IPS DF 4.7 (cell line): ENCODE results near the gene JARID2.
"Not testable (repeated sequence)": the region's sequence is repeated elsewhere in the genome, so short reads cannot be mapped to it uniquely, and the experiment has no call there.

Experiments
- DNase-seq: peaks from one replicate; pipeline ENCODE4 v3.0.0-alpha.2; 2013; ENCODE audit warnings: low spot score; ENCODE audit errors: extremely low read depth

Gene JARID2

DNA sequence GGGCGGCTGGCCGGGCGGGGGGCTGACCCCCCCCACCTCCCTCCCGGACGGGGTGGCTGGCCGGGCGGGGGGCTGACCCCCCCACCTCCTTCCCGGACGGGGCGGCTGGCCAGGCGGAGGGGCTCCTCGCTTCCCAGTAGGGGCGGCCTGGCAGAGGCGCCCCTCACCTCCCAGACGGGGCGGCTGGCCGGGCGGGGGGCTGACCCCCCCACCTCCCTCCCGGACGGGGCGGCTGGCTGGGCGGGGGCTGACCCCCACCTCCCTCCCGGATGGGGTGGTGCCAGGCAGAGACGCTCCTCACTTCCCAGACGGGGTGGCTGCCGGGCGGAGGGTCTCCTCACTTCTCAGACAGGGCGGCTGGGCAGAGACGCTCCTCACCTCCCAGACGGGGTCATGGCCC, 169.8 kb downstream of the JARID2 start:
- not testable (repeated sequence) for DNase-seq

DNA sequence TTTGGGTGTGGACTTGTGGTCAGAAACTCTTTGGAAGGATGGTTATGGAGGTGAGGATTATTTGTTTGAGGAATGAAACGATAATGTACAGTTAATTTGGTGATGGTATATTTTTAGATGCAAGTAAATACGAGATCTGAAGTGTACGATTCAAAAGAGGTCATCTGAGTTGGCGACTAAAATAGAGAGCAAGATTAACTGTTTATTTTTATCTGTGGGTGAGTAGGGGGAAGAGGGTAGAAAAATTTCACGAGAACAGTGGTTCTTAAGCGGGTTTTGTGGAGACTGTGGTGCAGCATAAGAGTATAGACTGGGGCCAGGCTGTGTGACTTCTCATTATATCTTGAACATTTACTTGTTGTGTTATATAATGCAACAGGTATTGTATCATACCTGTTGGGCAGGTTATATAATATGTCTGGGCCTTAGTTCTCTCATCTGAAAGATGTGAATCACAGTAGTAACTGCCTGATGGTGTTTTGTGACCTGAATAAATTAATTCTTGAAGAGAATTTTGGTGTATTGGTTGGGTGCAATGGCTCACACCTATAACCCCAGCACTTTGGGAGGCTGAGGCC, 171.2 kb downstream of the JARID2 start:
- no peak for DNase-seq

DNA sequence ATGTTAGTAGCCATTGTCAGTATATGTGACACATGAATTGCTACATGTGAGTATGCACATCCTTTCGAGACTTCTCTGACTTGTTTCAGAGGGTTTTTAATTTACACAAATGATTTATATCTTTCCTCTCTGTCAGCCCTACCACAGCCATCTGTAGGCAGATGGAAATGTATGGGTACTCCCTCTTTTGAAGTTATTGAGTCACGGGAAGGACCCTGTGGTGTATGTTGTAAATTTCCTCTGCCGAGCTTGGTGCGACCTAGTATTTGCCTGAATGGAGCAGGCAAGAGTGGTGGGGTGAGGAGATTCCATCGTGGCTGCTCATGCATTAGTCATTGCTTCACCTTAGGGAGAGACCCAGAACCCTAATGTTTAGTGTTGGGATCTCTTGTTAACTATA, 171.9 kb downstream of the JARID2 start:
- DNase-seq: no peak

DNA sequence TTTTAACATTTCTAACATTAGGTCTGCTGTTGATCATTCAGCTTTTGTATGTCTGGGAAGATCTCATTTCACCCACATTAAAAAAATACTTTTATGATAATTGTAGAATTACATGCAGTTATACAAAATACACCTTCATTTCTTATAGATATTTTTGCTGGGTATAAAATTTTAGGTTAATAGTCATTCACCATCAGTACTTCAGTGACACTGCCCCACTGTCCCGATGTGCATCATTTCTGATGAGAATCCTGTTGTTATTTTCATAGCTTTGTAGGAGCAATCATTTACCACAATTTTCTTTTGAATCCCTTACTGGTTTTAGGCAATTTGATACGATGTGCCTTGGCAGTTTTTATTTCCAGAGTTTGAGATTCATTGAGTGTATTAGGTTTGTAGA, 173.6 kb downstream of the JARID2 start:
- no peak for DNase-seq

DNA sequence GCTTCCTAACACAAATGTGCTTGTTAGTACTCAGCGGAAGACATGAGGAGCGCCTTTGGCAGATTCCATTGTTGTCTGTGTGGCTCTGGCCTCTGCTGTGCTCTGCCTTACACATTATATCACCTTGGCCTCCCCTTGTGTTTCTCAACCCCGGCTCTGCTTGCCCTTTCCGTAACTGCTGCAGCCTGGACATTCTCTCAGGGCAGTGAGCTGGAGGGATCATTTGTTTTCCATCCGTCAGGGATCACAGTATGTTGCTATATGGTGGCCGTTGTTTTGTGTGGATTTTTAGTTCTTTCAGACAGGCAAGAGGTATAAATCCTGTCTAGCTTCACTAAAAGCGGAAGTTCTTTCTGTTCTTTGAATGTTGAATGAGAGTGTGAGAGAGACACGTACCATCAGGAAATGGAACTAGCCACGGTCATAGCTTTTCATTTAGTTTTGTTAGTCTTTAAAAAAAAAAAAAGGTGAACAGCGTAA, 175.1 kb downstream of the JARID2 start:
- no peak for DNase-seq

DNA sequence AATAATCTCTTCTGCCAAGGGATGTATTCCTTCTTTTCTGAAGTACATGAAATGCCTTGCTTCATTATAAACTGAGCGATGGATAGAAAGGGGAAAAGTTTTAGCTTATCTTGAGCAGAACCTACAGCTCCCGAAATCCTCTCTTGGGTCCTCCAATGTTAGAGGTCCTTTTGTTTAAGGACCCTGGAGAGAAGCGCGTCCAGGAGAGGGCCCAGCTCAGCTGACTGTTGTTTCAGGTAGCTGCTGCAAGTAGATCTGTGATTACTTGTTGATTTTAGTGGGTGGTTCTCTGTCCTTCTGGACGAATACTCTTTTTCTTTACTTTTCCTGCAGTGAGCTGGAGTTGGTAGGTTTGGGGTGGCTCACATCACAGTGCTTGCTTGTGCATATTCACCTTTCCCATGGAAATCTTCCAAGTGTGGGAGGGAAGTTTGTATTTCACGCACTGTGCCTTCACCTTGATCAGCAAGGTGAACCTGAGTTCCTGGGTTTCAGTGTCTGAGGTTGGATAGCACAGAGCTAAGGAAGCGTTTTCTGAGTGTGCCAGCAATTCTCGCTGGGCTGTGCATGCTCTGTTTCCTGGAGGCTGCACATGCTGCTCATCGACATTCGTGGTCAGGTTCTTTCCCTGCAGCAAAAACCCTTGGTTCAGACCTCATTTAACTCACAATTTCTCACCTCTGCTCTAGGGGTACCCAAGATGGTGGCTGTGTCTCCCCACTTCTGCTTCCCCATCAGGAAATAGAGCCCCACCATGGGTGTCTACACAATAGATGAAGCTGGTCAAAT, 176.3 kb downstream of the JARID2 start:
- DNase-seq: no peak

DNA sequence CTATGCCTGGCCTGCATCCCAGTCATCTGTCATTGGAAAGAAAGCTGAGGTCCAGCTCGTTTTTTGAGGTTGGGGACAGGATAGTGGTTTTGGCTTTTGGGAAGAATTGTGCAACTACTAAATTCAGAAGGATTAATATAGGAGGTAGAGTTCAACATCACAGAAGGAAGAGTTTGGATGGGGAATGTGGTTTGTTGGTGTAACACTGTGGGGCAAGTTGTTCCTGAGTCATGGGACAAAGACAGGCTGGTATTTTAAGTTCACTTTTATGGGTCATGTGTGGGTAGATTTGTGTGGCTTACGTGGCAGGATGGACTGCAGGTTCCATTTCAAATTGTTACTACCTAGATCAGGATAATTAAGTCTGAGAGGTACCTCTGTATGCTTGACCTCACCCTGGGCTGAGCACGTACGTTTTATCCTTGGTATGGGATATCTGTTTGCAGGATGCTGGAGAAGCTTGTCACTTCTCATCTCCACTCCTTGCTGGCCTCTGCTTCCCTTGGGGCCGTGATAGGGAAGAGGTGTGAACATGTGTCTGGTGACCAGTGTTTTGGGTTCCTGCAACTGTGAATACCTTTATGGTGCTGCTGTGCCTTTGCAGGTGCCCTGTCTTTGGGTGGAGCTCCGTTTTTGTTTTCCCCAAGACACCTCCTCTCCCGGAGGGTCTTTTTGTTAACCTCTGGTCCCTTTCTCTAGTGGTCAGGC, 177.6 kb downstream of the JARID2 start:
- no peak for DNase-seq

DNA sequence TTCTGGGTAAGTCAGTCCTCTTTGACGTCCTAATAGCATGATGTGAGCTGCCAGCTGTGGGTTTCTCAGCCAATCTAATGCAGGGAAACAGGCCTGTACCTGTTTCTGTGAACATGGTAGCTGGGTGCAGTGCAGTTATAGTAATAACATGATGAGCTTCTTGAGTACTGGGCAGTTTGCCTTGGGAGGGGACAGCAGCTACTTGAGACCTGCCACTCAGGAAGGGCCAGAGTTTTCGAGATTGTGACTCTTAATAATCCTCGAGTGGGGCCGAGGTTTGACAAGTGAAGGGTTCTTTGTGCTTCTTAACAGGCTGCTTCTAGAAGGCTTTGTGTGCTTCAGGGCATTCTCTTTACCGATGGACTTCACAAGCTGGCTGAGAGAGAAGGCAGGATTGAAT, 180.1 kb downstream of the JARID2 start:
- DNase-seq: no peak

DNA sequence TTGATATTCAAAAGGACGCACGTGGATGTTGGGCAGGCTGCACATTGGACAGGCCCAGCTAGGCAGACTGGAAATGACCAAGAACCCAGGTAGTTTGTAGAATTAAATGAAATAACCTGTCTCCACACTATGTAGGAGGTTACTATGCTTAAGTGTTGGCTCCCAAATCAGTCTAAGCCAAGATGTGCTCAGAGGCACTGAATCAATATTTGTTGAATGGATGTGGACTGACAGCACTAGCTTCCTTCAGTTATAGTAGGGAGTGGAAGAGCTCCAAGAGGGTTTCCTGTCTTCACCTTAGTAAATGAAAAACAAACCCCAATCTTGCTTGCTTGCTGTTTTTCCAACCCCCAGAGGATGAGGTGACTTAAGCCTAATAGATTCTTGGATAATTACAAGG, 180.5 kb downstream of the JARID2 start:
- DNase-seq: no peak

DNA sequence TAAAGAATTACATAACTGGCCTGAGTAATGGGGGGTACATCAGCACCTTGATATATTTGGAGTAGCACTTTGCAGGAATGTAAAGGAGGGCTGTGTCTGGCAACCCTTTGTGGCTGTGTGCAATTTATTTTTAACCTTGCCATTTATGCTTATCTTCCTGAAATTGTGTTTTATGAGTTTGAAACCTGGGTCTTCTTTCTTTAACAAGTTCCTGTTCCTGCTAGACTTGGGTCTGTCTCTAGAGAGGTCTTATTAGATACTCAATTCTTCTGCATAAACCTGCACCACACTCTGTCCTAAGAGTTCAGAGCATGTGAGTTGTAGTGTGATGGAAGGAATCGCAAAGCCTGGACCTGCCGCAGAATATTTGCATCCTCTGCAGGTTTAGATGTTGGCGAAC, 181.0 kb downstream of the JARID2 start:
- DNase-seq: no peak

DNA sequence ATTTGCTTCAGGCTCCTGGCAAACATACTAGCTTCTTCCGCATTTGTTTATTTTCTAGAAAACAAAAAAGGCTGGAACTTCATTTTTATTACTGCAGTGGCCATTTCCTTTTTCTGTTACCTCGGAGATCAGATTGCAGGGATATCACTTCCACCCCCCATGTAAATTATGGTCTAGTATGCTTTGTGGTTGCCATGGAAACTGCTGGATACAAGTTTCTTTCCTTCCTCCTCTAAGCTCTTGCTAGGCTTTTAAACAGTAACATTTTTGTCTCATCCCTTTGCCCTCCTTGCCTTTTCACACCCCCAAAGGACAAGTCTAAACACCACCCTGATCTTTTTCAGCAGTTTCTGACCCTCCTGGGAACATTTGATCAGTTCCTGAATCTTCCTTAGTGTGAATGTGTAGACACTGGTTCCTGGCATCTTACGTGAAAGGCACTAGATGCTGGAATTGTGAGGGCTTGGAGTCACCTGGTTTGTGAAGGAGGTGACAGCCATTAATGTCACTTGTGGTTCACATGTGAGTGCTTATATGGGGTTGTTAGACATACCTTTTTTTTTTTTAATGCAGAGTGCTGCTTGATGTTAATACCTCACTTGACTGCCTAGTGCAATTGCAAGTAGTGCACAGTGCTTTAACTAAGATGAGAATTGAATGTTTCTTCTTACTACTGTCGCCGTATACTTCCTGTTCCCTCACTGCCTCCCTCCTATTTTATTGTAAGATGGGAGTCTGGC, 181.6 kb downstream of the JARID2 start:
- no peak for DNase-seq

DNA sequence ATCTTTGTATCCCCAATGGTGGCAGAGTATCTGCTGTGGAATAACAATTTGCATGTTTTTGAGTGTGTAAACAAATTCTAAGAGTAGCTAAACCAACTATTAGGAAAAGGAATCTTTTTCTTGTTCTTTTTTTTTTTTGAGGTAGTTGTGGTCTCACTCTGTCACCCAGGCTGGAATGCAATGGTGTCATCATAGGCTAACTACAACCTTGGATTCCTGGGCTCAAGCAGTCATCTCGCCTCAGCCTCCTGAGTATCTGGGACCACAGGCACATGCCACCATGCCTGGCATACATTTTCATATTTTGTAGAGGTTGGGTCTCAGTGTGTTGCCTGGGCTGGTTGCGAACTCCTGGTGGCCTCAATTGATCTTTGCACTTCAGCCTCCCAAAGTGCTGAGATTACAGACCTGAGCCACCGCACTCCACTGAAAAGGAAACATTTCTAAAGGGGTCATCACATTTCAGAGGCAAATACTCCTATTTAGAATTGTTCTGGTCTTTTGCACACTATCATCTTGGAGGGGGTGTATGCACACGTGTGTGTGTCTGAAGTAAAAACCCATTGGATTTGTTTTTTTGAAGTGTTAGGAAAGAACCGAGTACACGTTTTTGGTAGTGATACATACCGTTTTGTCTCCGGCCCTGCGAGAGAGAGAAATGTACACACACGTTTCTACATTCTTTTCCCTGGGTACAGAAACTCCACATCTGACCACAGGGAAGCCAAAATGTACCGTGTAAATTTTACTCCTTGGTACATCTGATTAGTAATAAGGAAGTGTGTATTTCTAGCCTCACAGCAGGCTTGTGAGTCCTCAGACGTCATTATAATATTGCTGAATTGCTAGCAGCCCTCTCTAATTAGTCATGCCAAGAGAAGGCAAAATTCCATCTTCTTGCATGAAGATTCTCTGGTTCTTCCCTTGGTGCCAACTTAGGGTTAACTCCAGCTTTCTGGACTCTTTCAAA, 183.6 kb downstream of the JARID2 start:
- no peak for DNase-seq

DNA sequence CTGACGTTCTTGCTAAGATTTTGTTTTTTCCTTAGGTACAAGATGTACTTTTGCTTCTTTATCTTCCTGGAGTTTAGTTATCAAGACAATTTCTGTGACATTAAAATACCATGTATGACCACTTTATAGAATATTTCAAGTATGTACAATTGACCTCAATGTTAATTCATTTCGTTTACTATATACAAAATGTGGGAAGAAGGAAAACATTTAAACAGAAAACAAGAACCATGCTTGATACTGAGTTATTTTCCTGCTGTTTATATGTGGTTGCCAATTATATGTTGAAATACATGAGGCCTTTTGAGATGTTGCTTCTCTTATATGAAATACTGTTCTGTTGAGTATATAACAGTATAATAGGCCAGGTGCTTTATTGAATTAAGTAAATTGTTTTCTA, 184.3 kb downstream of the JARID2 start:
- no peak for DNase-seq

DNA sequence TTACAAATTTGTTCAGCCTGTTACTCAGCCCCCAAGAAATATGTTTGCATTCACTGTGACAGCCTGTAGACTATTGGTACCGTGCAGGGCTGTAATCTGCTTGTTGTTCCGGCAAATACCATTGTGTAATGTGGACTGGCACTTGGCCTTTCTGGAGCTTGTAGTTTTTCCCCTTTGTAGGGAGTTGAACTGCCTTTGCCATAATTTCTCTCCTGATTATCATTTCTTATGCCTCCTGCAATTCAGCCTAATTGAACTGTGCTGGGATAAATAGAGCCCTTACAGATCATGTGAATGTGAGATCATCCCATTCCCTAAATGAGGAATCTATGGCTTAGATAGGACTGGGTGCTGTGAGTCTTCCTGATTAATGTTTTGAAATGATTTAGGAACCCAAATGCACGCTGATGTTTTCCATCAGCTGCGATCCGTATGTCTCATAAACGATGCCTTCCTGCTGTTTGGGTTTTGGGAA, 185.1 kb downstream of the JARID2 start:
- no peak for DNase-seq

DNA sequence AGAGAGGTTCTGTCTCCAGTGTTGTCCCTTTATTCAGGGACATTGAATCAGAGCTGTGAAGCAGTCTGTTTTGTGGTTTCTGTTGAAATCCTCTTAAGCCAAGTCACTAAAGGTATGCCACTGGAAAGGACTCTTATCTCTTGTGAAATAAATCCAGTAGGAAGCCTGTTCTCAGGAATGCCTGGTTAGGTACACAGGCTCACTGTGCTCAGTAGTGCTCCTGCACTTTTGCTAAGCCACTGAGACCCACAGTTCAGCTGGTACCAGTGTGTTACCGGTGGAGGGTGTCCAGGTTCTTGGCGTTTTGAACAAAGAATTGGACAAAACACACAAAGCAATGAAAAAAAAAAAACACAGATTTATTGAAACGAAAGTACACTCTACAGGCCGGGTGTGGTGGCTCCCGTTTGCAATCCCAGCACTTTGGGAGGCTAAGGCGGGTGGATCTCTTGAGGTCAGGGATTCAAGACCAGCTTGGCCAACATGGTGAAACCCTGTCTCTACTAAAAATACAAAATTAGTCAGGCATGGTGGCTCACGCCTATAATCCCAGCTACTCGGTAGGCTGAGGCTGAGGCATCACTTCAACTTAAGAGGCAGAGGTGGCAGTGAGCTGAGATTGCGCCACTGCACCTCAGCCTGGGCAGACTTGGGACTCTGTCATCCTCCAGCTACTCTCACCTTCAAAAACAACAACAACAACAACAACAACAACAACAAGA, 186.1 kb downstream of the JARID2 start:
- no peak for DNase-seq

DNA sequence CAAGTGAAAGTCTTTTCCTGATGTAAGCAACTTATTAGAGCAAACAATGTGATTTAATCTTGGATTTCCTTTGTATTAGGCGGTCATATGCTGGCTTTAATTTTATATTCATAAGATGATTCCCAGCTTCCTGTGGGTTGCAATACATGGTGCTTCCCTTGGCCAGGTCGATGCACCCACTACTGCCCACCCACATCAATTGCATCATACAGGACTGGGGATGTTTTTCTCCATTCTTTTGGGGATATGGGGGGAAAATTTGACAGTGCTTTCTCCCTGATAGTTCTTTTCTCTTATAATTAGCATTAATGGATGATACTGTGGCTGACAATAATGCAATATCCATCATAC, 187.6 kb downstream of the JARID2 start:
- DNase-seq: no peak

DNA sequence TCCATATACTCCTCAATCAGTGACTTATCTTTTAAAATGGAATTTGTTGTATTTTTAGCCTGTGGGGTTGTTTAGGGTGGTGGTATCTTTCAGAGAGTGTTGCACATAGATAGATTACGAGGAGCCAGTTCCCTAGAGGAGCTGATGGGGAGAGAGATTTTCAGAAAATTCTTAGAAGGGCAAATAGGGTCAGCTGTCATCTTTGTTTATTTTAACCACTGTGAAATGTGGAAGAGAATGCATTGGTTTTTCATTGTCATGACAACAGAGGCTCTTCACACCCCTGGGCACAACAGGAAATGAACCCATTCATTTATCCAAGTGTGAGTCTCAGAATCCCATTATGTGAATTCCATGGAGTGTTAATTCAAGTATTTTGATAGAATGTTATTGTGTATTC, 188.4 kb downstream of the JARID2 start:
- no peak for DNase-seq

DNA sequence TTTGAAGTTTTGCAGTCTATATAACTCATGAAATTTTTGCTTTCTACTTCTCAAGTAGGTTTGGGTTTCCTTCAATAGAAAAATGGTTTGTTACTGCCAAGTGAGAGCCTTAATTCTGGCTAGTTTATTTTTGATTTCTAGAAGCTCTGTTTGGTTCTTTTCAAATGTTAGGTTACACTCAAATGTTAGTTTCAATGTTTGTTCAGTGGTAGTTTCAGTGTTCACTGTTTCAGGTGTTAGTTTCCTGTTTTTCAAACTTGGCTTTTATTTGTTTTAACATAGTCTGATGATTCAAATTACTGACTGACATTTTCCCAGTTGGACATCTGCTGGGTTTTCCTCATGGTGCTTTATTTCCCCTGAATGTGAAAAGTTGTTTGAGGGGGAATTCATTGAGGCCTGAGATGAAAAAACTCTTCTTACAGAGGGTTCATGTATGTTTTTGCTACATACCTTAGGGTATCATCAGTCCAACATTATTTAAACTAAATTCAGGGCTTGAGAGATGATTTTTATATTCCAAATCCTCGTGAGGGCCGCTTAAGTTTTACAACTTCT, 189.0 kb downstream of the JARID2 start:
- DNase-seq: no peak

DNA sequence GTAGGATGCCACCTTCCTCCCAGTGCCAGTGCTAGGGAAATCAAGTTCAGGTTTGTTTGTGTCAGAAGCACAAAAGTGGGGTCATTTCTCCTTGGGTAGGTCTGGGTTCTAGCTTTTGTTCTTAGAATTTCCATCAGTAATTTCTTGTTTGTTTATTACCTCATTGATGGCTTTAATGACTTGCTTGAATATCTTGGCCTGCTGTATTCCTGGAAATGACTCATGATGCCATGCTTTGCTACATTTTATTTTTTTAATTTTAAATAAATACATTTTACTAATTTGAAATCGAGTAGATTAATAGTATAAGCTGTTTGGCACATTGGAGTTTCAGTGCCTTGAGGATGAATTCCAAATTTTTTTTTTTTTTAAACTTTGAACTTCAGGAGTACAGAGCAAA, 189.6 kb downstream of the JARID2 start:
- no peak for DNase-seq

DNA sequence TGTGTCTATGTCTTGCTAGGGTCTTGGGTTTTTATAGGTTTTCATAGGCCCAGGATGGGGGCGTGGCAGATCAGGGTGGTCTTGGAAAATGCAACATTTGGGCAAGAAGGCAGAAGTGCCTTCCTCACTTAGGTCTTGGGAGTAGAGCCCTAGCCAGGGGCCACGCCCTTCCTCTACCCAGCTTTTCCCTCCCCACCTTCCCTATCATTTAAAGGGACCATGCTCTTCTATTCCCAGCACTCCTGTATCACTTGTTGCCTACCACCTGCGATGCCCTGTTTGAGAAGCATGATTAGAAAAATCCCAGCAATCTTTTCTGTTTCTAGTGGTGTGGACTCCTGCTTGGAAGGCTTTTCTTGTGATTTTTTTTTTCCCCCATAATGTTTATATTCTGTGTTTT, 190.6 kb downstream of the JARID2 start:
- no peak for DNase-seq
